Measurements from ENCODE around the gene TCEAL7.
A peak's percentile ranks its signal among the peaks of the same experiment; 100 is the strongest.

TCEAL7 gene

GRCh38 chrX:103369479-103369878 is 39.4 kb downstream of the TCEAL7 start:
- DNase-seq: no peak

- no peak for DNase-seq
These were observed 42.8 kb downstream of the TCEAL7 start for GRCh38 chrX:103372886-103373285.

GRCh38 chrX:103373581-103373980 is 43.5 kb downstream of the TCEAL7 start:
- DNase-seq: no peak

GRCh38 chrX:103376118-103376978 is 46.3 kb downstream of the TCEAL7 start, which contains the start of gene BEX3:
Gene BEX3 (plus strand): TSS chrX:103376538. CDS start chrX:103377522, 984 bp downstream.
- peak; percentile 58 for DNase-seq

- DNase-seq: peak; percentile 15
These were observed 46.9 kb downstream of the TCEAL7 start for GRCh38 chrX:103376979-103377324.

GRCh38 chrX:103378990-103379389 is 49.0 kb downstream of the TCEAL7 start:
- no peak for DNase-seq
